Measurements from ENCODE around the gene NME8.

Gene NME8

DNA sequence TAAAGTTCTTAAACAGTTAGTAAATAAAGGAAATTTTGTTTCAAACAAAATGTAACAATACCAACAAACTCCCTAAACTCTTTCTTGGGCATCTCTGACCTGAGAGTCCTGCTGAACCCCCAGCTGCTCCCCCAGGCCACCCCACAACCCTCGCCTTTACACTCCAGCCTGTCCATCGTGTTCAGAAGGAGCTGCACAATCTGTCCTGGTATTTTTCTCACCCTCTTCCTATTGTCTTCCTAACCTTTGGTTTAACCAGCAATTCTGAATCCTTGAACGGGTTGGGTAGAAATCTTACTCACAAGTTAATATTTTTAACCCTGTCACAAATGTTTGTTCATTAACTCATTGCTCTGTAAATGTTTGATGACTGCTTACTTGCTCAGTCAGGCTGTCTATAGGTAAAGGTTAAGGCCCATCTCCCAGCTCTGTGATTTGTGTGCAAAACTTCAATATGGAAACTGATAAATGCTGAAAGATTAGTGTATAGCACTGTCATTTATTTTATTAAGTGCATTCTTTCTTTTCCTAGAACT lies 51.4 kb downstream of the NME8 start:
- H3K9me3 ChIP-seq (ENCODE audit: control insufficient read depth, low read length) = no peaks in the 10 kb centered on the region
- H3K27me3 ChIP-seq (ENCODE audit: control insufficient read depth, insufficient read depth, low read length, poor library complexity, severe bottlenecking) = no peaks in the 10 kb centered on the region
- H3K4me1 ChIP-seq (ENCODE audit: control insufficient read depth, insufficient read depth, low read length) = no peaks in the 10 kb centered on the region
- WGBS, 2 experiments = 79 to 84% methylated on average over 3 of the region's 3 CpGs
- no peaks in the 10 kb centered on the region for H3K36me3 ChIP-seq (ENCODE audit: control insufficient read depth, insufficient read depth, low read length)
- H3K27ac ChIP-seq (ENCODE audit: insufficient read depth, low read depth, low read length, poor library complexity, severe bottlenecking) = no peak overlapping the region
- no peak overlapping the region for H3K4me3 ChIP-seq (ENCODE audit: insufficient read depth, low read depth, low read length)

DNA sequence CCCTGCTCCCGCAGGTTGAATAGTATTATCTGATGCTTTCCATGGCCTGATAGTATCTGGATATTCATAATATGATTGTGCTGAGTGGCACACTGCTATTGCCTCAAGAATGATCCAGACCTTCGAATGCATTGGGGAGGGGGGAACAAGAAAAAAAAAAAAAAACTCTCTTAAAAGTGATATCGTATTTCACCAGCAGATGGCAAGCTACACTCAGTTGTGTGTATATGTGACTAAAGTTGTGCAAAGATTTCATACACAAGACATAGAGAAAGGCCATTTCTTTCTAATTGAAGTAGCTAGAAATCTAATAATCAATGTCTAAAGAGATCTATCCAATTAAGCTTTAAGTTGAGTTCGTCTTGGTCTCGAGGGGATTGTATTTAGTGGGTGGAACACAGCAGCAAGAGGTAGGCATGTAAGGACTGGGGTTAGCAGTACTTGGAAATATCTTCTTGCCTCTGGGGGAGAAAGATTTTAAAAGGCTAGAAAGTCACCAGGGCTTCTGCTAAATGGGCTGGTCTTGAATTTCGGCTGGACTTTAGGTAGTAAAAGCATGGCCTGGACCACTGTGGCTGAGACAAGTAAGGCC lies 52.9 kb downstream of the NME8 start:
- Histone ChIP-seq H3K27ac (ENCODE audit: insufficient read depth, low read depth, low read length, poor library complexity, severe bottlenecking) (no peak overlapping the region), H3K9me3 (ENCODE audit: control insufficient read depth, low read length) (no peaks in the 10 kb centered on the region)
- WGBS, 2 experiments = 36 to 52% methylated on average over 4 to 6 of the region's 6 CpGs

DNA sequence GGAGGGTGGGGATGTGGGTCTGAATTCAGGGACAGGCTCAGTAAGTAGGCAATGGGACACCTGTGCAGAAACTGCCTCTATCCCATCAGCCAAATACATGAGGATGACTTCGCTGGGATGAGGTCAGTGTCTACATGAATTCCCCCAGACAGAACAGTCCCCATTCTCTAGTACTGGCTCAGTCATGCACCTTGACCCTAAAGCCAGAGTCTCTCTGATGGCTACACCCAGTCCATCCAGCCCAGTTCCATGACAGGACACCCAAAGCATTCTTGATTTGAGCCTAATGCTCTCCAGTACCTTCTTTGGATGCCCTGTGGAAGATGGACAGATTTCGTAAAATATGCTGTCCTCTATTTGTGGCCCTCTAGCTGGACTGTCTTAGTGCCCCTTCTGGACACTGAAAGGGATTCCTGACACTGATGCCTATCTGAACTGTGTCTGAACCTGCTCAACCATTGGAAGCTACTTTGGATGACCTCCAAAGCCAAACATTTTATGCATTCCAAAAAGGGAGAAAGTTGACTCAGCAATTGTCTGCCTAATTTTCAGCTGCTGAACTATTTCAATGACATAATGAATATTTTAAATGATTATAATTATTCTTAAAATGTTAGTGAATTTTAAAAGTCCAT lies 53.6 kb downstream of the NME8 start:
- Histone ChIP-seq H3K27ac (ENCODE audit: insufficient read depth, low read depth, low read length, poor library complexity, severe bottlenecking) (no peak overlapping the region), H3K4me1 (ENCODE audit: control insufficient read depth, insufficient read depth, low read length) (no peaks in the 10 kb centered on the region), H3K36me3 (ENCODE audit: control insufficient read depth, insufficient read depth, low read length) (no peaks in the 10 kb centered on the region), H3K9me3 (ENCODE audit: control insufficient read depth, low read length) (no peaks in the 10 kb centered on the region), H3K27me3 (ENCODE audit: control insufficient read depth, insufficient read depth, low read length, poor library complexity, severe bottlenecking) (no peaks in the 10 kb centered on the region), H3K4me3 (ENCODE audit: insufficient read depth, low read depth, low read length) (no peak overlapping the region)
- 91 to 94% methylated on average over 2 of the region's 2 CpGs for WGBS, 2 experiments

More for the DNA sequence above, 52.9 kb downstream of the NME8 start:
- Histone ChIP-seq H3K4me3 (ENCODE audit: insufficient read depth, low read depth, low read length) (no peak overlapping the region), H3K27me3 (ENCODE audit: control insufficient read depth, insufficient read depth, low read length, poor library complexity, severe bottlenecking) (no peaks in the 10 kb centered on the region), H3K4me1 (ENCODE audit: control insufficient read depth, insufficient read depth, low read length) (no peaks in the 10 kb centered on the region), H3K36me3 (ENCODE audit: control insufficient read depth, insufficient read depth, low read length) (no peaks in the 10 kb centered on the region)

DNA sequence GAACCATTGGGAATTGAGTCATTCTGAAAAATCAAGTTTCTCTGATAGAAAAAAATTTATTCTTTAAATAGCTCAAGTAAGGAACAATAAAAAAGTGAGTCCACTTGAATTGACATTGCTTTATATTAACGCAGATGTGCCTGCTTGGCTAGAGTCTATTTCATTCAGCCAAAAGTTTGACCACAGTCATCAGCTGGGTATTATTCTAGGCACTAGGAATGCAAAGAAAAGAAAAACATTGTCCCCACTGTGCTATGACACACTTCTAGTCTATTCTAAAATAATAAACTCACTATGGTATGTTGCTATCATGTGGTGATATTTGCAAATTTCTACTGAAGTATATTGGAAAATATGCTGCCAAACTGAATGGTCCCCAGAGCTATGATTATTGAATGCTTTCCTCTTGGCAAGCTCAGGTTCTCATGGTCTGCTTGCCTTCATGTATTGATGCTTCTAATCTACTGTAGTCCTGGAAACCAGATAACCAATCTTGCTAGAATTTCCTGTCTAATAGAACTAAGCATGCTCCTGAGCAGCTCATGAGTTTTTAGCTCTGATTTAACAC lies 59.9 kb downstream of the NME8 start:
- WGBS, 2 experiments = 96 to 100% methylated on average over 1 of the region's 1 CpG
- no peak overlapping the region for H3K27ac ChIP-seq (ENCODE audit: insufficient read depth, low read depth, low read length, poor library complexity, severe bottlenecking)

DNA sequence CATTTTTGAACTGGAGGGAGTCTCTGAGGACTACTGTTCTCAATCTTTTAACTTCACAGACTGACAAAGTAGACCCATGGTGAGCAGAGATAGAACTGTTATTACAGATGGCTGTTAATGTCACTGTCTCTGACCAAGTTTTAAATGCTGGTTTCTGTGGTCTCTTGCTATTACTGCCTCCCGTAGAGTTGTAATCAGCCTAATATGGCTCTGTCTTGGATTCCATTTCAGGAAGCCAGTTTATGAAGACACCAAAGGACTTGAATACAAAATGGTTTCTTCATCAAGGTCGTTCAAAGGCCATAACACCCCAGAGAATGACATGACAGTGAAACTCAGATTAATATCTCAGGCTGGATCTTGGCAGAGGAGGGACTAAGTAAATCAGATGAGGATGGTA lies 64.4 kb downstream of the NME8 start:
- Histone ChIP-seq H3K9me3 (ENCODE audit: control insufficient read depth, low read length) (no peaks in the 10 kb centered on the region), H3K4me1 (ENCODE audit: control insufficient read depth, insufficient read depth, low read length) (no peaks in the 10 kb centered on the region), H3K27ac (ENCODE audit: insufficient read depth, low read depth, low read length, poor library complexity, severe bottlenecking) (no peak overlapping the region), H3K4me3 (ENCODE audit: insufficient read depth, low read depth, low read length) (no peak overlapping the region), H3K27me3 (ENCODE audit: control insufficient read depth, insufficient read depth, low read length, poor library complexity, severe bottlenecking) (peaks cover 34% of the 10 kb centered on the region), H3K36me3 (ENCODE audit: control insufficient read depth, insufficient read depth, low read length) (no peaks in the 10 kb centered on the region)
- 75 to 76% methylated on average over 2 of the region's 2 CpGs for WGBS, 2 experiments

More for the DNA sequence above, 59.9 kb downstream of the NME8 start:
- Histone ChIP-seq H3K27me3 (ENCODE audit: control insufficient read depth, insufficient read depth, low read length, poor library complexity, severe bottlenecking) (no peaks in the 10 kb centered on the region), H3K4me1 (ENCODE audit: control insufficient read depth, insufficient read depth, low read length) (no peaks in the 10 kb centered on the region), H3K9me3 (ENCODE audit: control insufficient read depth, low read length) (no peaks in the 10 kb centered on the region), H3K36me3 (ENCODE audit: control insufficient read depth, insufficient read depth, low read length) (no peaks in the 10 kb centered on the region), H3K4me3 (ENCODE audit: insufficient read depth, low read depth, low read length) (no peak overlapping the region)

DNA sequence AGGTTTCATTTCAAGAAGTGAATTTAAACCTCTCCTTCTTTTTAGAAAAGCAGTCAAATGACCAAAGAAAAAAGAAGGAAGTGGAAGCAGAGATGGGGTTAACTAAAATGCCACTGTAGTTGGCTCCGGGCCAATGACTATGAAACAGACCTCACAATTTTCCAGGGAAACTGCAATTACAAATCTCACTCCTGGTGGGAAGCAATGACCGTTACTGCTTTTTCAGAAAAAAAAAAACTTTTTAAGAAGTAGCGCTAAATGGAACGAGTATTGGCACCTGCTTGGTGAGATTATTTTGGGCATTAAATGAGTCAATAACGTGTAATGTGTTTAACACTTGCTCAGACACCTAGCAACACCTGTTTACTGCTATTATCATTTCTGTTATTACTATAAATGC lies 67.0 kb downstream of the NME8 start:
- 70 to 86% methylated on average over 5 of the region's 5 CpGs for WGBS, 2 experiments
- H3K36me3 ChIP-seq (ENCODE audit: control insufficient read depth, insufficient read depth, low read length) = no peaks in the 10 kb centered on the region
- H3K9me3 ChIP-seq (ENCODE audit: control insufficient read depth, low read length) = no peaks in the 10 kb centered on the region
- H3K4me3 ChIP-seq (ENCODE audit: insufficient read depth, low read depth, low read length) = no peak overlapping the region
- H3K4me1 ChIP-seq (ENCODE audit: control insufficient read depth, insufficient read depth, low read length) = no peaks in the 10 kb centered on the region
- H3K27ac ChIP-seq (ENCODE audit: insufficient read depth, low read depth, low read length, poor library complexity, severe bottlenecking) = no peak overlapping the region
- peaks cover 60% of the 10 kb centered on the region for H3K27me3 ChIP-seq (ENCODE audit: control insufficient read depth, insufficient read depth, low read length, poor library complexity, severe bottlenecking)

DNA sequence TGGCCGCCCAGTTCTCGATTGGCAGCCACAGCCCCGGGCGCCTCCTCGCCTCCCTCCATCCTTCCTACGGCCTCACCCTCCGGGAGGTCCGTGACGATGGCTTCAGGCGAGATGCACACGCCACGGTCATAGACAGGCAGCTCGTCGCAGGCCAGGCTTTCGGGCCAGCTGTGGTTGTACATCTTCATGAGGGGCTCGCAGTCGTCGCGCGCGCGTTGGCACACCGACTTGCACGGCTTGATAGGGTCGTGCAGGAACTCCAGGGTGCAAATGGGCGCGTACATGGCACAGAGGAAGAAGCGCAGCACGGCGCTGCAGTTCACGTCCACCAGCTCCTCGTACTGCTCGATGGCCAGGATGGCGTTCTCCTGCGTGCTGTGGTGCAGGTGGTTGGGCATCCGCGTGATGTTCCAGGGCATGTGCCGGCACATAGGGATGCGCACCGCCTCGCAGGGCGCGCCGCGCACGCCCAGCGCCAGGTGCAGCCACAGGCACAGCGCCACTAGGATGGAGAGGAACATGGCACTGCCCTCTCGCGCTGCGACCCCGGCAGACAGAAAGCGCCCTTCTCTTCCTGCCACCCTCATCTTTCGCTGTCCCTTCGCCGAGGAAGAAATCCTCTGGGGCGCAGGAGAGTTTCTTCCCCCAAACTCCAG lies 67.7 kb downstream of the NME8 start:
- Histone ChIP-seq H3K4me3 (ENCODE audit: insufficient read depth, low read depth, low read length) (peak overlapping the region; percentile 49), H3K27ac (ENCODE audit: insufficient read depth, low read depth, low read length, poor library complexity, severe bottlenecking) (no peak overlapping the region), H3K4me1 (ENCODE audit: control insufficient read depth, insufficient read depth, low read length) (no peaks in the 10 kb centered on the region), H3K27me3 (ENCODE audit: control insufficient read depth, insufficient read depth, low read length, poor library complexity, severe bottlenecking) (peaks cover 60% of the 10 kb centered on the region), H3K36me3 (ENCODE audit: control insufficient read depth, insufficient read depth, low read length) (no peaks in the 10 kb centered on the region), H3K9me3 (ENCODE audit: control insufficient read depth, low read length) (no peaks in the 10 kb centered on the region)
- 25% methylated on average over 57 of the region's 57 CpGs for WGBS, 2 experiments

DNA sequence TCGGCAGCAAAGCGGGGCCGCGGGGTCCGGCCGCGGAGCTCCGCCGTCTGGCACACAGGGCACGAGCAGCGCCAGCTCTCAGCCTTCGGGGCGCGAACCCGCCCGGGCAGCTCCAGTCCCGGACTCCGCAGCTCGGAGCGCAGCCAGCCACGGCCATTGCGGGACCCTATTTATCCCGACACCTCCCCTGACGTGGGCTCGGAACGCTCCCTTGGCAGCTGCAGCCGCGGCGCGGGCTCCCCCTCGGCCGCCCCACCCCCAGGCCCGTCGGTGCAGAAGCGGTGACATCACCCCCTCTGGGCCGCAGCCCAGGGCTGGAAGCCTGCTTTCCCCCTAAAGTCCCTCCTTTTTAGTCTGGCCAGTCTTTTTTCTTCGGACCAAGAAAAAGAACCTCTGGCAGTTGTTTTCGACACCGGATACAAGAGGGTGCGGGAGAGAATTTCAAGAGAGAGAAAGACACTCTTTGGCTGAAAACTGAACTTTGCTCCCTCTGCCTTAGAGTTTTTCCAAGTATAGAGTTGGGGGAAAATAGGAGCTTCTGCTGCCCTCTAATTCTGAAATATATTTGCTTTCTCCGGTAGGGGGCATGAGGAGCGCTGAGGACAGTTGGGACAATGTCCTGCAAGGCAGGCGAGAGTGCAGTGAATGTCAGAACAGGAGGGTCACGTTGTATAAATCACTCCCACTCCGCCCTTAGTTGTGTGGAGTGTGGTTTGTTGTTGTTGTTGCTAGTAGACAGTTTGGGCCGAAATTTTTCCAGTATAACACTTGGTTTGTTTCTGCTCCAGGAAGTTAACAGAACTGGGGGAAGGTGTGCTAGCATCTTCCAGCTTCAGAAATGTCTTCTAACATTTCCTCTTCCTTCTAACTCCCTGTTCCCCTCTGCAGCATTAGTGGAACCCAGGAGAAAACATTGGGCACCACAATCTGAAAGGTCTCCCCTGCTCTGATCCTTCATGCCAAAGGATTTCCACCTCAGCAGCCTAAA lies 68.6 kb downstream of the NME8 start, which contains the start of gene SFRP4:
TSS of gene SFRP4 (minus strand) at position 145 of the 988 bp plus-strand sequence. CDS start 280 bp downstream, outside the sequence.
- no peaks in the 10 kb centered on the region for H3K36me3 ChIP-seq (ENCODE audit: control insufficient read depth, insufficient read depth, low read length)
- H3K27me3 ChIP-seq (ENCODE audit: control insufficient read depth, insufficient read depth, low read length, poor library complexity, severe bottlenecking) = peaks cover 60% of the 10 kb centered on the region
- 2 to 3% methylated on average over 46 of the region's 46 CpGs for WGBS, 2 experiments
- no peaks in the 10 kb centered on the region for H3K4me1 ChIP-seq (ENCODE audit: control insufficient read depth, insufficient read depth, low read length)
- H3K4me3 ChIP-seq (ENCODE audit: insufficient read depth, low read depth, low read length) = peak within 1 kb of the TSS; percentile 49
- H3K27ac ChIP-seq (ENCODE audit: insufficient read depth, low read depth, low read length, poor library complexity, severe bottlenecking) = no peak within 1 kb of the TSS
- no peaks in the 10 kb centered on the region for H3K9me3 ChIP-seq (ENCODE audit: control insufficient read depth, low read length)

DNA sequence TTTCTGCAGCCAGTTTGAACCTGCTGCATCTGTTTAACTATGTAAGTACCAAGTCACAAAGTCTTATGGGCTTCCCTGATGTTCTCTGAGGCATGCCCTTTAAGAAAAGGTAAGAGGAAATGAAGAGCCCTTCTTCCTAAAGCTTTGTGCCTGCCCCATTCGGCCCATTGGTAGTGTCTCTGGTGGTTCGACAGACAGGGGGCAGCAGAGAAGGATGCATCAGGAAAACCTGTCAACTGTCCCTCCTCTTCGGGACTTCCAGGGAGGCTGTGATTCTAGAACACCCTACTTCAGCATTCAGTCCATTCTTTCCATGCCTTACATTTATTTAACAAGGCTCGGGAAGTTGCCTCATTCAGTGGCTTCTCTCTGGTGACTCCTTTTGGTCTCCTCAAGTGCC lies 70.1 kb downstream of the NME8 start:
- no peaks in the 10 kb centered on the region for H3K36me3 ChIP-seq (ENCODE audit: control insufficient read depth, insufficient read depth, low read length)
- H3K4me3 ChIP-seq (ENCODE audit: insufficient read depth, low read depth, low read length) = no peak overlapping the region
- WGBS, 2 experiments = 80 to 82% methylated on average over 4 of the region's 4 CpGs
- H3K4me1 ChIP-seq (ENCODE audit: control insufficient read depth, insufficient read depth, low read length) = no peaks in the 10 kb centered on the region
- no peaks in the 10 kb centered on the region for H3K9me3 ChIP-seq (ENCODE audit: control insufficient read depth, low read length)
- peaks cover 60% of the 10 kb centered on the region for H3K27me3 ChIP-seq (ENCODE audit: control insufficient read depth, insufficient read depth, low read length, poor library complexity, severe bottlenecking)
- H3K27ac ChIP-seq (ENCODE audit: insufficient read depth, low read depth, low read length, poor library complexity, severe bottlenecking) = no peak overlapping the region

All from ectodermal cell (in vitro differentiated cells).